Coronary artery (tissue), 2 donors: Measurements from ENCODE around the gene FRAS1.

ENCODE experiments used
- DNase-seq: peaks from one replicate; pipeline ENCODE4 v3.0.0-alpha.2; 2017; ENCODE audit warnings: low spot score
- H3K27ac ChIP-seq, 2 donors: fragments of 200-600 bp; sonication (generic); one replicate each; pipeline ENCODE4 v1.5.1; 2016 to 2019
- H3K4me3 ChIP-seq: fragments of 200-600 bp; sonication (generic); 2 replicates; pipeline ENCODE4 v1.5.1; 2016; ENCODE audit warnings: mild to moderate bottlenecking, moderate library complexity
- CTCF ChIP-seq: fragments of 200-600 bp; sonication (generic); IDR thresholded peaks from one replicate; pipeline ENCODE4 v1.5.1; 2019; ENCODE audit warnings: antibody characterized with exemption

FRAS1 gene

GRCh38 chr4:78591404-78591803 is 534.3 kb downstream of the FRAS1 start:
- H3K27ac ChIP-seq, result no peak overlapping the region
- H3K4me3 ChIP-seq, result no peak overlapping the region
- TF ChIP-seq CTCF, result no peak
- DNase-seq, result no peak

DNA sequence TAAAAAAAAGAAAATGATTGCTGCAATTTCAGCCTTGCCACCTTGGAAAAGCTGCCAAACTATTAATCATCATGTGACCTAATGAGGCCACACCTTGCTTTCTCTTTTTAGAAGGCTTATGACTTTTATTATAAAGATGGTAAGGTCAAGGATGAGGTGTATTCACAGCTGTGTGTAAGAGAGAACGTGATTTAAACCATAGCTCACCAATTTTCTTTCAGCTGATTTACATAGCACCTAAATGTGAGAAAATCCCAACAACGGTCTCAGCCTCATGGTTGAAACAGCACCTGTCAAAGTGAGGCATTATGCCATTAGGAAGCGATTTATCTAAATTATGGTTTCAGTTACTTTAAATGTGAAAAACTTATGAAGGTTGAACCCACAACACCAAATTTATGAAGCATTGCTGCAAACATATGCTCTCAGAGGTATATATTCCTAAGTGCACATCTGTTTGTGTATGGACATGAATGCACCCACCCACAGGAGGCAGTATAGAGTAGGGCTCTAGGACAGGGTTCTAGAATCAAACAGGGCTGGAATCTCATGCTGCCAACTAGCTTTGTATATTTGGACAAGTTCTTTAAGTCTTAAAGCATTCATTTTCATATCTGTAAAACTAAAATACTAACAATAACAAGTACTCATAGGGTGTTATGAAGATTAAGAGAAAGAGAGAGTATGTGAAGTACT is 535.1 kb downstream of the FRAS1 start:
- no peak overlapping the region for H3K27ac ChIP-seq
- DNase-seq, result no peak
- no peak for TF ChIP-seq CTCF
- H3K4me3 ChIP-seq, result no peak overlapping the region
